Measurements from ENCODE around the gene TBL1XR1.

TBL1XR1 gene

DNA sequence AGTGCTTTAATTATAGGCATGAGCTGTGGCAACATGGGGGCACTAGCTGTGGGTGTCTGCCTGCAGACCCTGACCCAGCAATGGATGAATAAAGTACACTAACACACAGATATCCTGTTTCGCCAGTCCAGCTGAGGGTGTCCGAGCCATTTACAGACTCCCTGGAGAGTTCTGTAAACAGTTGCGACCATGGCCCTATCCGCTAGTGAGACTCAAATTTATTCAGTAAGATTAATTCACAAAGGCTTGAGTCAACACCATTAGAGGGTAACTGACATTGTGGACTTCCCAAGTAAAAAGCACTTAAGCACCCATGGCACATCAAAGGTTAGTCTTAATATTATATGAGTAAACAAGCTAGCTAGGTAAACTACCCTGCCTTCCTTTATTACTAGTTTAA, 161.6 kb downstream of the TBL1XR1 start:
- H3K4me3 ChIP-seq (replicated peaks; ENCODE audit: low read depth, low read length), result no peak overlapping the region
- TF ChIP-seq, protein P1, sequence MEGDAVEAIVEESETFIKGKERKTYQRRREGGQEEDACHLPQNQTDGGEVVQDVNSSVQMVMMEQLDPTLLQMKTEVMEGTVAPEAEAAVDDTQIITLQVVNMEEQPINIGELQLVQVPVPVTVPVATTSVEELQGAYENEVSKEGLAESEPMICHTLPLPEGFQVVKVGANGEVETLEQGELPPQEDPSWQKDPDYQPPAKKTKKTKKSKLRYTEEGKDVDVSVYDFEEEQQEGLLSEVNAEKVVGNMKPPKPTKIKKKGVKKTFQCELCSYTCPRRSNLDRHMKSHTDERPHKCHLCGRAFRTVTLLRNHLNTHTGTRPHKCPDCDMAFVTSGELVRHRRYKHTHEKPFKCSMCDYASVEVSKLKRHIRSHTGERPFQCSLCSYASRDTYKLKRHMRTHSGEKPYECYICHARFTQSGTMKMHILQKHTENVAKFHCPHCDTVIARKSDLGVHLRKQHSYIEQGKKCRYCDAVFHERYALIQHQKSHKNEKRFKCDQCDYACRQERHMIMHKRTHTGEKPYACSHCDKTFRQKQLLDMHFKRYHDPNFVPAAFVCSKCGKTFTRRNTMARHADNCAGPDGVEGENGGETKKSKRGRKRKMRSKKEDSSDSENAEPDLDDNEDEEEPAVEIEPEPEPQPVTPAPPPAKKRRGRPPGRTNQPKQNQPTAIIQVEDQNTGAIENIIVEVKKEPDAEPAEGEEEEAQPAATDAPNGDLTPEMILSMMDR (IDR thresholded peaks at IDR 0.05; ENCODE audit: insufficient read depth, low read length, poor library complexity, severe bottlenecking), result no peak
- DNase-seq (ENCODE audit: extremely low read depth, insufficient read length), result no peak
- H3K36me3 ChIP-seq (ENCODE audit: control insufficient read depth, insufficient read depth, low read length), result peaks cover 6% of the 10 kb centered on the region
- no peaks in the 10 kb centered on the region for H3K27me3 ChIP-seq (replicated peaks; ENCODE audit: control insufficient read depth, insufficient read depth, low read length)

DNA sequence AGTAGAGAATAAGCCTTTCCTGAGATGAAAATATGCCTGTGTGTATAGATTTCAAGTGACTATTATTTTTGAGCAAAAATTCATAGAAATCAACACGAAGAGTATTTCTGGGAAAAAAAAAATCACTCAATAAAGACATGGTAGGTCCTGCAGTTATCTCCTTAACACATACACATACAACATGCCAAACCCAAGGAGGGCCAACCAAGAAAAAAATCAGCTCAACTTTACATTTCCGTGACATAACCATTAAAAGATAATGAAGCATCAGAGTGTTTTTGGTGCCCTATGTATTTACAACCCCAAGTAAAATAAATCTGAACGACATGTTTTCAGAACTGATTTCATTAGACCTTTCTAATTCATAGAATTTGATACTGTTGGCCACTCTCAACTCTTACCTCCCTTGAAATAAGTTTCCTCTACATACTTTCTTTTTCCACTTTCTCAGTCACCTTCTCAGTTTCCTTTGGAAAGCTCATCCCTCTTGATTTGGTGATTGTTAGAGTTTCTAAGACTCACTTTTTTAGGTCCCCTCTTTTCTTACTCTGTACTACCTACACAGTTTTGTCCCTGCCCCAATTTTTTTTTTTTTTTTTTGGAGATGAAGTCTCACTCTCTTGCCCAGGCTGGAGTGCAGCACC, 162.3 kb downstream of the TBL1XR1 start:
- TF ChIP-seq, protein P1 (IDR thresholded peaks at IDR 0.05; ENCODE audit: insufficient read depth, low read length, poor library complexity, severe bottlenecking), result no peak
- no peak for DNase-seq (ENCODE audit: extremely low read depth, insufficient read length)
- H3K36me3 ChIP-seq (ENCODE audit: control insufficient read depth, insufficient read depth, low read length), result peaks cover 7% of the 10 kb centered on the region

DNA sequence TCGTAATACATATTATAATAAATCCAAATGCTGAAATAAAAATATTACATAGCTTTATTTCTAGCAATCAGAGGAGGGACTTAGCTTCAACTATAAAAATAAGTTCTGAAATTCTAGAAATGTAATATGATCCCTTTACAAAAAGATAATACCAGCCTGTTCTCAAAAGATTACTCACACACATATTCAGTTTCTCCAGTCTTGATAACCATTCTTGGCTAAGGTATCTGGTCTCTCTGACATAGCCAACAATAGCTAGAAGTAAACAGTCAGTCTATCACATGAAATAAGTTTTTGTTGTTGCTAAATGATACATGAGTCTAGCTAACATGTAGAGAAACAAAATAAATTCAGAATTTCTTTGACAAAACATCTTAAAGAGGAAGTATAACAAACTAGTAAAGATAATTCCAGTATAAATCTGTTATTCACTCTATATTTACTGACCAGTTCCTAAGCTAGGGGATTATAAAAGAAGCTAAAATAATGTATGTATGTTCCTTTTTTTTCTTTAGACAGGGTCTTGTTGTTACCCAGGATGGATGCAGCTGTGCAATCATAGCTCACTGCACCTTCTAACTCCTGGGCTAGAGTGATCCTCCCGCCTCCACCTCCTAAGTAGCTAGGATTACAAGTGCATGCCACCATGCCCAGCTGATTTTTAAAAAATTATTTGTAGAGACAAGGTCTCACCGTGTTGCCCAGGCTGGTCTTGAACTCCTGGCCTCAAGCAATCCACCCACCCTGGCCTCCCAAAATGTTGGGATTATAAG, 170.6 kb downstream of the TBL1XR1 start:
- TF ChIP-seq, protein P1 (IDR thresholded peaks at IDR 0.05; ENCODE audit: insufficient read depth, low read length, poor library complexity, severe bottlenecking), result no peak
- Histone ChIP-seq H3K27me3 (replicated peaks; ENCODE audit: control insufficient read depth, insufficient read depth, low read length) (no peaks in the 10 kb centered on the region), H3K4me3 (replicated peaks; ENCODE audit: low read depth, low read length) (no peak overlapping the region), H3K36me3 (ENCODE audit: control insufficient read depth, insufficient read depth, low read length) (peaks cover 2% of the 10 kb centered on the region)
- DNase-seq (ENCODE audit: extremely low read depth, insufficient read length), result no peak

More for the DNA sequence above, 162.3 kb downstream of the TBL1XR1 start:
- Histone ChIP-seq H3K27me3 (replicated peaks; ENCODE audit: control insufficient read depth, insufficient read depth, low read length) (no peaks in the 10 kb centered on the region), H3K4me3 (replicated peaks; ENCODE audit: low read depth, low read length) (no peak overlapping the region)

DNA sequence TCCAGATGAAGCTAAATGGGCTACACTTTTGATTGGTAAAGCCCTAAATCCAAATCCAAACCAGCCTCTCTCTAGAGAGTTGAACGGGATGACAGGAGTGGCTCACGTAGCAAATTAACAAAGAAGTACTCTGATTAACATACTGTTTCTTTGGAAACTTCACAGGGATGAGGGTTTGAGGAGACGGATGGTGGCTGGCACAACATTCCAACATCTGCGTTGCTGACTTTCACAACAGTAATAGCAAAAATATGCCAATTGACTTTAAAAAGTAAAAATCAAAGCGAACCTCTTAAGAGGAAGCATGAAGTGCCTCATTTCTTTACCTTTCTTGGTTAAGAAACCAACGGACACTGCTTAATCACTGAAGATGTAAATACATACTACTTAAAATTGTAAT, 181.4 kb downstream of the TBL1XR1 start:
- Histone ChIP-seq H3K36me3 (ENCODE audit: control insufficient read depth, insufficient read depth, low read length) (no peaks in the 10 kb centered on the region; the same call in 1 of the 2 replicates), H3K4me3 (replicated peaks; ENCODE audit: low read depth, low read length) (no peak overlapping the region), H3K27me3 (replicated peaks; ENCODE audit: control insufficient read depth, insufficient read depth, low read length) (no peaks in the 10 kb centered on the region)
- TF ChIP-seq, protein P1 (IDR thresholded peaks at IDR 0.05; ENCODE audit: insufficient read depth, low read length, poor library complexity, severe bottlenecking), result no peak
- no peak for DNase-seq (ENCODE audit: extremely low read depth, insufficient read length)

DNA sequence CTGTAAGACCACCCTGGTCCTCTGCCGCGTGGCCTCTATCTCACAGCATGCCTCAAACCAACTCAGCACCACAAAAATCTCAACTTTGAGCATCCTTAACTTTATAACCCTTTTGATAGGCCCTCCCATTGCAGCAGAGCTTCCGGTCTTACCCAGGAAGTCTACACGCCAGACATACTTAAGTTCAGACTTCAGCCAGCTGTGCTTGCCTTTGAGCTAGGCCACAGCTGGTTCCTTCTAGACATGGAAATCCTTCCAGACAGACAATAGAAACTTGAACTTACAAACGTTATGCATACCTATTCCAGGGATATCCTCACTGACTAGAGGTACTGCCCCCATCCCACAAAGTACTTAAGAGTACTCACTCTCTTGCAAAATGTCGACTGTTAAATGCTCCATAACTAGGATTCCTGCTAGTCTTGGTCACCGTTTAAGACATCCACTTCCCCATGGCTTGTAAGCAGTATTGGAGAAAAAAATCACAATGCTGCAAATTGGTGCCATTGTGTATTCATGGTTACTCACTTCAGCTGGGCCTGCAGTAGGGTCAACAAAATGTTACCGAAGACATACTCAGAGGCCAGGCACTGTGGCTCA, 183.5 kb downstream of the TBL1XR1 start:
- DNase-seq (ENCODE audit: extremely low read depth, insufficient read length), result no peak
- Histone ChIP-seq H3K4me3 (replicated peaks; ENCODE audit: low read depth, low read length) (no peak overlapping the region), H3K36me3 (ENCODE audit: control insufficient read depth, insufficient read depth, low read length) (no peaks in the 10 kb centered on the region), H3K27me3 (replicated peaks; ENCODE audit: control insufficient read depth, insufficient read depth, low read length) (no peaks in the 10 kb centered on the region)
- TF ChIP-seq, protein P1 (IDR thresholded peaks at IDR 0.05; ENCODE audit: insufficient read depth, low read length, poor library complexity, severe bottlenecking), result no peak

Measured in GM06990 (cell line).